COLO668 (cell line): Measurements from ENCODE around the gene S100A14.
A peak's percentile ranks its signal among the peaks of the same experiment; 100 is the strongest.

Experiments used
- DNase-seq: peaks from one replicate; lab custom pipeline; 2025; ENCODE audit not compliant: unreplicated experiment; lab: John Stamatoyannopoulos, UW

Gene S100A14

GRCh38 chr1:153566414-153567371 lies 49.4 kb downstream of the S100A14 start:
- DNase-seq, result peak; percentile 98

- peak; percentile 91 for DNase-seq
Observed at GRCh38 chr1:153565529-153566374, 50.4 kb downstream of the S100A14 start, which contains the start of gene S100A2. TSS of gene S100A2 (minus strand) at chr1:153565844. CDS start at chr1:153563877, 1,967 bp downstream.
